Activated CD4-positive, alpha-beta memory T cell treated with anti-CD3 and anti-CD28 coated beads for 36 hours (primary cell): ENCODE results near the gene GALNT7. TPM values are rescaled to one million over a fixed set of nuclear protein-coding genes. Genes with fewer than 3 reads are reported as not detected.
"Not testable (repeated sequence)": the region's sequence is repeated elsewhere in the genome, so short reads cannot be mapped to it uniquely, and the experiment has no call there.

Experiments
- CTCF ChIA-PET: fragments of 350-600 bp; sonication (Branson Sonifier 250); formaldehyde crosslinking; loops from one replicate; lab custom pipeline; 2021; ENCODE audit warnings: antibody characterized with exemption, inconsistent platforms; lab: Charles Lee
- POLR2A ChIA-PET: fragments of 350-600 bp; sonication (Branson Sonifier 250); formaldehyde crosslinking; loops from one replicate; lab custom pipeline; 2021; ENCODE audit warnings: antibody characterized with exemption; lab: Charles Lee
- DNase-seq: peaks from one replicate; pipeline ENCODE4 v3.0.0-alpha.2; 2020
- H3K27ac Mint-ChIP-seq: one replicate; pipeline ENCODE4 v1.8.0; 2021; ENCODE audit warnings: mixed read lengths
- H3K27me3 Mint-ChIP-seq: one replicate; pipeline ENCODE4 v1.8.0; 2021; ENCODE audit warnings: mixed read lengths
- H3K36me3 Mint-ChIP-seq: one replicate; pipeline ENCODE4 v1.8.0; 2021; ENCODE audit warnings: mixed read lengths
- H3K4me1 Mint-ChIP-seq: one replicate; pipeline ENCODE4 v1.8.0; 2021; ENCODE audit warnings: low read depth, mixed read lengths
- H3K4me3 Mint-ChIP-seq: one replicate; pipeline ENCODE4 v1.8.0; 2021; ENCODE audit warnings: mild to moderate bottlenecking, mixed read lengths
- H3K9me3 Mint-ChIP-seq: one replicate; pipeline ENCODE4 v1.8.0; 2021; ENCODE audit warnings: mixed read lengths
- intact Hi-C: fragments of 100-400 bp; cut with micrococcal nuclease; formaldehyde crosslinking; loops from one replicate; pipeline ENCODE4 v1.15.1; 2023
- total RNA-seq, 2 experiments: library from RNA; stranded (reverse); gene quantifications; one replicate each; pipeline ENCODE4 v1.2.3, GENCODE V29; 2021

GALNT7 gene, protein sequence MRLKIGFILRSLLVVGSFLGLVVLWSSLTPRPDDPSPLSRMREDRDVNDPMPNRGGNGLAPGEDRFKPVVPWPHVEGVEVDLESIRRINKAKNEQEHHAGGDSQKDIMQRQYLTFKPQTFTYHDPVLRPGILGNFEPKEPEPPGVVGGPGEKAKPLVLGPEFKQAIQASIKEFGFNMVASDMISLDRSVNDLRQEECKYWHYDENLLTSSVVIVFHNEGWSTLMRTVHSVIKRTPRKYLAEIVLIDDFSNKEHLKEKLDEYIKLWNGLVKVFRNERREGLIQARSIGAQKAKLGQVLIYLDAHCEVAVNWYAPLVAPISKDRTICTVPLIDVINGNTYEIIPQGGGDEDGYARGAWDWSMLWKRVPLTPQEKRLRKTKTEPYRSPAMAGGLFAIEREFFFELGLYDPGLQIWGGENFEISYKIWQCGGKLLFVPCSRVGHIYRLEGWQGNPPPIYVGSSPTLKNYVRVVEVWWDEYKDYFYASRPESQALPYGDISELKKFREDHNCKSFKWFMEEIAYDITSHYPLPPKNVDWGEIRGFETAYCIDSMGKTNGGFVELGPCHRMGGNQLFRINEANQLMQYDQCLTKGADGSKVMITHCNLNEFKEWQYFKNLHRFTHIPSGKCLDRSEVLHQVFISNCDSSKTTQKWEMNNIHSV
- 10 to 100 TPM; 14.4 to 16.0 TPM for total RNA-seq

- ChIA-PET CTCF (interaction anchor here (0.6 to 5.0 kb wide), 6 partner anchors 85 to 293 kb away, joined by 3 to 19 read pairs (median 3); no protein-coding TSS in a partner anchor), POLR2A (interaction anchor here (0.8 to 2.4 kb wide), 2 partner anchors 165 to 201 kb away, joined by 5 to 12 read pairs; partner anchors contain the start of gene HMGB2)
- Mint-ChIP-seq H3K4me1 (peaks cover 39% of the 10 kb centered on the region), H3K4me3 (peak within 1 kb of the TSS; percentile 91), H3K27ac (peak within 1 kb of the TSS; percentile 84), H3K36me3 (no peaks in the 10 kb centered on the region), H3K27me3 (no peaks in the 10 kb centered on the region), H3K9me3 (no peaks in the 10 kb centered on the region)
- intact Hi-C loops = loop anchor here (1.0 to 10.0 kb wide), 6 partner anchors 23 to 1116 kb away; partner anchors contain the start of genes HMGB2 and SAP30
- DNase-seq = peak; percentile 79
Observed at GRCh38 chr4:173168396-173169177, at the start of gene GALNT7. GALNT7 (plus strand) TSS chr4:173168811; CDS start chr4:173168836, 25 bp downstream.

DNA sequence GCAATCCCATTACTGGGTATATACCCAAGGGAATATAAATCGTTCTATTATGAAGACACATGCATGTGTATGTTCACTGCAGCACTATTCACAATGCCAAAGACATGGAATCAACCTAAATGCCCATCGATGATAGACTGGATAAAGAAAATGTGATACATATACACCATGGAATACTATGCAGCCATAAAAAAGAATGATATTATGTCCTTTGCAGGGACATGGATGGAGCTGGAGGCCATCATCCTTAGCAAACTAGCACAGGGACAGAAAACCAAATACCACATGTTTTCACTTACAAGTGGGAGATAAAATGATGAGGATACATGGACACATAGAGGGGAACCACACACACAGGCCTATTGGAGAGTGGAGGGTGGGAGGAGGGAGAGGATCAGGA, 49.8 kb upstream of the GALNT7 start:
- CTCF ChIA-PET, DNase-seq, intact Hi-C loops, H3K4me3 Mint-ChIP-seq, H3K27ac Mint-ChIP-seq, H3K27me3 Mint-ChIP-seq, H3K36me3 Mint-ChIP-seq, H3K4me1 Mint-ChIP-seq, POLR2A ChIA-PET: not testable (repeated sequence)
- peaks cover 15% of the 10 kb centered on the region for H3K9me3 Mint-ChIP-seq

- no peaks in the 10 kb centered on the region for H3K36me3 Mint-ChIP-seq
- peaks cover 12% of the 10 kb centered on the region for H3K9me3 Mint-ChIP-seq
- H3K4me1 Mint-ChIP-seq = peaks cover 4% of the 10 kb centered on the region
- no peak overlapping the region for H3K4me3 Mint-ChIP-seq
- POLR2A ChIA-PET = no interaction called here
- H3K27me3 Mint-ChIP-seq = no peaks in the 10 kb centered on the region
- no peak overlapping the region for H3K27ac Mint-ChIP-seq
- intact Hi-C loops = no loop called here
- no peak for DNase-seq
- CTCF ChIA-PET = no interaction called here
Observed at GRCh38 chr4:173119818-173120217, 48.8 kb upstream of the GALNT7 start.

- POLR2A ChIA-PET = no interaction called here
- Mint-ChIP-seq H3K4me1 (peaks cover 4% of the 10 kb centered on the region), H3K9me3 (peaks cover 12% of the 10 kb centered on the region), H3K4me3 (no peak overlapping the region), H3K27me3 (no peaks in the 10 kb centered on the region), H3K36me3 (no peaks in the 10 kb centered on the region), H3K27ac (no peak overlapping the region)
- intact Hi-C loops = no loop called here
- no peak for DNase-seq
- CTCF ChIA-PET = interaction anchor here (0.5 to 0.6 kb wide), 2 partner anchors 171 to 180 kb away, joined by 3 to 4 read pairs; no protein-coding TSS in a partner anchor
Observed at GRCh38 chr4:173121076-173121561, 47.5 kb upstream of the GALNT7 start.

DNA sequence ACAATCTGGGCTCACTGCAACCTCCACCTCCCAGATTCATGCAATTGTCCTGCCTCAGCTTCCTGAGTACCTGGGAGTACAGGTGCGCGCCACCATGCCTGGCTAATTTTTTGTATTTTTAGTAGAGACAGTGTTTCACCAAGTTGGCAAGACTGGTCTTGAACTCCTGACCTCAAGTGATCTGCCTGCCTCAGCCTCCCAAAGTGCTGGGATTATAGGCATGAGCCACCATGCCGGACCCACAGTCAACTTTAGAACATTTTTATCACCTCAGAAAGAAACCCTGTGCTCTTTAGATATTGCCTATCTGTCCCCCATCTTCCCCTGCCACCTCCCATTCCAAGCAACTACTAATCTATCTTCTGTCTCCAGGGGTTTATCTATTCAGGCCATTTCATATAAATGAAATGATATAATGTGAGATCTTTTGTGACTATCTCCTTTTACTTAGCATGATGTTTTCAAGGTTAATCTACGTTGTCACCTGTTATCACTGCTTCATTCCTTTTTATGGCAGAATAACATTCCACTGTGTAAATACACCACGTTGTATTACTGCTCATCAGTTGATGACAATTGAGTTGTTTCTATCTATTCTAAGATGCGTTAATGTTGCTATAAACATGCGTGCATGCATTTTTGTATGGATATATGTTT, 44.3 kb upstream of the GALNT7 start:
- no peak for DNase-seq
- Mint-ChIP-seq H3K4me1 (peaks cover 4% of the 10 kb centered on the region), H3K9me3 (no peaks in the 10 kb centered on the region), H3K4me3 (no peak overlapping the region), H3K27ac (no peak overlapping the region), H3K27me3 (no peaks in the 10 kb centered on the region), H3K36me3 (no peaks in the 10 kb centered on the region)
- POLR2A ChIA-PET = no interaction called here
- intact Hi-C loops = no loop called here
- CTCF ChIA-PET = no interaction called here

DNA sequence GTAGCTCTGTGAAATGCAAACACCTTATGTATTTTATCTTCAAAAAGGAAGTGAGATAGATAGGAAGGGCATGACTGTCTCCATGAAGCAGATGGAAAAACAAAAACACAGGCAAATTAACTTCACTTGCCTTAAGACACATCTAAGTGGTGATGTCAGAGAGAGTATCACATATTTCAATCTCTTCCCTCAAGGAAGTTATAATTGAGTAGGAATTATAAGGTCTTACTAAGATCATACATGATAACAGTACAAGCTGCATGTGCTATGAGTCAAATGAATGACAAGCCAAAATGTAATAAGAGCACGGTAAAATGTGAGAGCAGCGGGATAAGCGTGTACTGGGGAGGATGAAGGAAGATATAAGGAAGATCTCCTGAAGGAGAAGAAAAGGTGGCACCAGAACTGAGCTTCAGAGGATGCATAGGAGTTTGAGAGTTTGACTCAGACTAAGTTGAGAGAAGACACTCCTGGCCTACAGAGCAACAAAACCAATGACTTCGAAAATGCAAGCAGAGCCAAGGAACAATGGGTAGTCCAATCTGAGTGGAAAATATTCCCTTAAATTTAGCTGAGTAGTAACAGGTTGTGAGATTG, 43.3 kb upstream of the GALNT7 start:
- CTCF ChIA-PET = no interaction called here
- Mint-ChIP-seq H3K4me3 (no peak overlapping the region), H3K27ac (no peak overlapping the region), H3K27me3 (no peaks in the 10 kb centered on the region), H3K4me1 (peaks cover 4% of the 10 kb centered on the region), H3K9me3 (no peaks in the 10 kb centered on the region), H3K36me3 (no peaks in the 10 kb centered on the region)
- DNase-seq = no peak
- POLR2A ChIA-PET = no interaction called here
- intact Hi-C loops = no loop called here

DNA sequence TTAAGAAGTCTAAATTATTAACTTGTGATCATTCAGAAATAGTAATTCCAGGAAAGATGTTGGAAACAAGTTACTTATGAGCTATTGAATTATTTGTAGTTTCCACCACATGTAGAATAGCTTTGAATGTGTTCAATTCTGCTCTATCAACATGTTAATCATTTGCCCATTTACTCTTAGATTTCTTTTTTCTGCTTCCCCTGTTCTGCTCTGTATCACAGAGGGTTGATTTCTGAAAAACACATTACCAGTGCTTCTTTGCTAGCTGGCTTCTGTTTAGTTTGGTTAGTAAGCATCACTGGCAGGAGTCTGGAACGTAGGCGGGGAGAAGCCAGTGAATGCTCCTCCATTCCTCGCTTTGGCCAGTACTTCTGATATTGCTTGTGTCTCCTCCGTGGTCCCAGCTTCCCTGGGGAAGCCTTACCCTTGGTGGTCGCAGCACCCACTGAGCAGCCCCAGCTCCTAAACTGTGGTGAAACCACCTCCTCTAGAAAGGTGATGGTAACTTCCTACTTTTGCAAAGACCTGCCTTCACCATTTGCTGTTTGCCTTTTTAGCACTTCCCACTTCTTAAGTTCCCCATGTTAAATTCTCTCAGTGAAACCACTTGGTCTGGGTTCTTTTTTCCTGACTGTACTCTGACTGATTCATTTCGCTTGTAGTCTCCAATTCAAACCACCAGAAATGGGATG, 40.3 kb upstream of the GALNT7 start:
- intact Hi-C loops = no loop called here
- H3K36me3 Mint-ChIP-seq = no peaks in the 10 kb centered on the region
- no peaks in the 10 kb centered on the region for H3K9me3 Mint-ChIP-seq
- no peaks in the 10 kb centered on the region for H3K4me1 Mint-ChIP-seq
- H3K4me3 Mint-ChIP-seq = no peak overlapping the region
- ChIA-PET CTCF (no interaction called here), POLR2A (no interaction called here)
- H3K27me3 Mint-ChIP-seq = peaks cover 1% of the 10 kb centered on the region
- no peak for DNase-seq
- no peak overlapping the region for H3K27ac Mint-ChIP-seq

- no peak overlapping the region for H3K4me3 Mint-ChIP-seq
- ChIA-PET CTCF (no interaction called here), POLR2A (no interaction called here)
- H3K36me3 Mint-ChIP-seq = no peaks in the 10 kb centered on the region
- intact Hi-C loops = no loop called here
- H3K27me3 Mint-ChIP-seq = peaks cover 4% of the 10 kb centered on the region
- no peak for DNase-seq
- no peaks in the 10 kb centered on the region for H3K4me1 Mint-ChIP-seq
- H3K27ac Mint-ChIP-seq = no peak overlapping the region
- H3K9me3 Mint-ChIP-seq = no peaks in the 10 kb centered on the region
Observed at GRCh38 chr4:173130687-173131086, 37.9 kb upstream of the GALNT7 start.

- DNase-seq = no peak
- no peaks in the 10 kb centered on the region for H3K9me3 Mint-ChIP-seq
- POLR2A ChIA-PET = no interaction called here
- H3K27me3 Mint-ChIP-seq = peaks cover 4% of the 10 kb centered on the region
- CTCF ChIA-PET = no interaction called here
- intact Hi-C loops = no loop called here
- no peaks in the 10 kb centered on the region for H3K4me1 Mint-ChIP-seq
- no peak overlapping the region for H3K4me3 Mint-ChIP-seq
- H3K36me3 Mint-ChIP-seq = no peaks in the 10 kb centered on the region
- H3K27ac Mint-ChIP-seq = no peak overlapping the region
Observed at GRCh38 chr4:173134426-173134825, 34.2 kb upstream of the GALNT7 start.

- CTCF ChIA-PET = no interaction called here
- H3K4me3 Mint-ChIP-seq = no peak overlapping the region
- H3K9me3 Mint-ChIP-seq = no peaks in the 10 kb centered on the region
- POLR2A ChIA-PET = no interaction called here
- no peaks in the 10 kb centered on the region for H3K36me3 Mint-ChIP-seq
- intact Hi-C loops = no loop called here
- H3K4me1 Mint-ChIP-seq = no peaks in the 10 kb centered on the region
- DNase-seq = no peak
- peaks cover 4% of the 10 kb centered on the region for H3K27me3 Mint-ChIP-seq
- H3K27ac Mint-ChIP-seq = no peak overlapping the region
Observed at GRCh38 chr4:173135241-173135847, 33.3 kb upstream of the GALNT7 start.
